Measurements from ENCODE around the gene CCNQ.
A peak's percentile ranks its signal among the peaks of the same experiment; 100 is the strongest.

Gene CCNQ

DNA sequence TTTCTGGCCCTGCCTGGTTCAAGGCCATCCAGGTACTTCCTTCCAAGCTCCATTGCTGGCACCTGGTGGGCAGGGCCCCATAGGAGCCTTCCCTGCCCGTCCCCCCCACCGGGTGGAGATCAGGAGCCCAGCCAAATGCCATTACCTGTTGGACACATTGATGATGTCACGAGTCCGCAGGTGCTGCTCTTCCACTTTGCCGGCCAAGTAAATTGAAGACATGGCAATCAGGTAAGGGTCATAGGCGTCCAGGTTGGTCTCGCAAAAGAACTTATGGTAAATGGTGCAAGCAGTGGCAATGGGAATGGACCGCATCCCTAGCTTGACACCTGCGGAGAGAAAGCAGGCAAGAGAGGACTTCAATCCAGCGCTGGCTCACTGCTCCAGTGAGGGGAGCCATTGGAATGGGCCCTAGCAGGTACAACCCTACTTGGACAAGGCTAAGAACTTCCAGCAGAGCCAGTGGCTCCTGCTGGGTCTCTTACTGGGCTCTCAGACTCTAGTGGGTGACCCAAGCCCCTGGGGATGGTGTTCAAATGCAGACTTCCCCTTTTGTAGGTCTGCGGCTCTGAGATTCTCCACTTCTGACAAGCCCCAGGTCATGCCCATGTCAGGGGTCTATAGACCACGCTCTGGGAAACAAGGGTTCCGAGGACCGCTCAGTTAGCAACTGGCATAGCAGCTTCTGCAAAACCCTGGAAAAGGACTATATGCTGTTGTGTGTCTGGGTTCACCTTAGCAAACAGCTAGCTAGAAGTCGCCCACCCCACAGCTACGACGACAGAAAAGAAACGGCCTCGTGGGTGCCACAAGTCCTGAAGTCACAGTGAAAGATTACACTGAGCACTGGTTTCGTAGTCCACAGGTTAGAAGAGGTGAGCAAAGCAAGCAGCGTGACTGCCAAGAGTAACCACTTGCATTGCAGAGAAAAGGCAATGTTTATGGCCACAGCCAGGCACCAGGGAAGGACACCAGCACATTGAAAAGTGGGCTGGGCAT is 2.8 kb downstream of the CCNQ start:
- H3K4me3 ChIP-seq (ENCODE audit: low read depth, low read length): no peak overlapping the region
- TF ChIP-seq POLR2A (IDR thresholded peaks at IDR 0.05; ENCODE audit: extremely low read depth, insufficient read length) (no peak), CTCF (IDR thresholded peaks at IDR 0.05; ENCODE audit: low read depth, low read length) (no peak), MYC (IDR thresholded peaks at IDR 0.05; ENCODE audit: low read depth, low read length) (no peak)
- TF ChIP-seq, protein P1, sequence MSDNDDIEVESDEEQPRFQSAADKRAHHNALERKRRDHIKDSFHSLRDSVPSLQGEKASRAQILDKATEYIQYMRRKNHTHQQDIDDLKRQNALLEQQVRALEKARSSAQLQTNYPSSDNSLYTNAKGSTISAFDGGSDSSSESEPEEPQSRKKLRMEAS (IDR thresholded peaks at IDR 0.05; ENCODE audit: low read depth, low read length): no peak

DNA sequence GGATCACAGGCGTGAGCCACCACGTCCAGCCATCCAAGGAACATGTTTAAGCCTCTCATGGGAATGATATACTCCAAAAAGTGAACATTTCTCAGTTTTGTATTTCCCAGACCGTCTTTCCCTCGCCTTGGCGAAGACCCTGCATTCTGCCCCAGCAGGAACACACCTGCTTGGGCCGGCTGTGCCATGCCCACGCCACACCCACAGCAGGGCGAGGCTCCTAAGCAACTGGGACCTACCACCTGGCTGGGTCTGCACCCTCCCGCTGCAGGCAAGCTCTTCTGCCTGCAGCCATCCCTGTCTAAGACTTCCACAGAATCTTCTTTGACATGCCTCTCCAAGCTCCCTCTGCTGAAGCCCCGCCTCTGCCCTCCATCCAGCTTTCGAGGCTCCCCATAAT is 3.6 kb downstream of the CCNQ start:
- DNase-seq (ENCODE audit: low read depth): no peak
- no peak overlapping the region for H3K4me3 ChIP-seq (ENCODE audit: low read depth, low read length)
- no peak for TF ChIP-seq POLR2A (IDR thresholded peaks at IDR 0.05; ENCODE audit: extremely low read depth, insufficient read length)
- no peak for TF ChIP-seq MYC (IDR thresholded peaks at IDR 0.05; ENCODE audit: low read depth, low read length)
- TF ChIP-seq, protein P1 (IDR thresholded peaks at IDR 0.05; ENCODE audit: low read depth, low read length): no peak
- TF ChIP-seq CTCF (IDR thresholded peaks at IDR 0.05; ENCODE audit: low read depth, low read length): no peak

More for the DNA sequence above, 2.8 kb downstream of the CCNQ start:
- peak; percentile 57 for DNase-seq (ENCODE audit: low read depth)

GRCh38 chrX:153593811-153594500 is 5.0 kb downstream of the CCNQ start:
- no peak overlapping the region for H3K4me3 ChIP-seq (ENCODE audit: low read depth, low read length)
- no peak for TF ChIP-seq CTCF (IDR thresholded peaks at IDR 0.05; ENCODE audit: low read depth, low read length)
- TF ChIP-seq MYC (IDR thresholded peaks at IDR 0.05; ENCODE audit: low read depth, low read length): no peak
- TF ChIP-seq, protein P1 (IDR thresholded peaks at IDR 0.05; ENCODE audit: low read depth, low read length): no peak
- no peak for TF ChIP-seq POLR2A (IDR thresholded peaks at IDR 0.05; ENCODE audit: extremely low read depth, insufficient read length)
- no peak for DNase-seq (ENCODE audit: low read depth)

GRCh38 chrX:153592966-153593688 is 5.8 kb downstream of the CCNQ start:
- no peak for DNase-seq (ENCODE audit: low read depth)

More at GRCh38 chrX:153592966-153593688, 5.8 kb downstream of the CCNQ start:
- H3K4me3 ChIP-seq (ENCODE audit: low read depth, low read length): no peak overlapping the region
- no peak for TF ChIP-seq CTCF (IDR thresholded peaks at IDR 0.05; ENCODE audit: low read depth, low read length)
- TF ChIP-seq POLR2A (IDR thresholded peaks at IDR 0.05; ENCODE audit: extremely low read depth, insufficient read length): no peak
- TF ChIP-seq, protein P1 (IDR thresholded peaks at IDR 0.05; ENCODE audit: low read depth, low read length): no peak
- no peak for TF ChIP-seq MYC (IDR thresholded peaks at IDR 0.05; ENCODE audit: low read depth, low read length)

All from NB4 (cell line).